ENCODE measurements around the gene EIF4EBP2. TPM values are rescaled to one million over a fixed set of nuclear protein-coding genes. Genes with fewer than 3 reads are reported as not detected.

Gene EIF4EBP2
- total RNA-seq, 1 donor from 2014 or later: 75.3 TPM

GRCh38 chr10:70378122-70378521 is 25.8 kb upstream of the EIF4EBP2 start:
- DNase-seq (ENCODE audit: low read depth): peak; percentile 57

DNA sequence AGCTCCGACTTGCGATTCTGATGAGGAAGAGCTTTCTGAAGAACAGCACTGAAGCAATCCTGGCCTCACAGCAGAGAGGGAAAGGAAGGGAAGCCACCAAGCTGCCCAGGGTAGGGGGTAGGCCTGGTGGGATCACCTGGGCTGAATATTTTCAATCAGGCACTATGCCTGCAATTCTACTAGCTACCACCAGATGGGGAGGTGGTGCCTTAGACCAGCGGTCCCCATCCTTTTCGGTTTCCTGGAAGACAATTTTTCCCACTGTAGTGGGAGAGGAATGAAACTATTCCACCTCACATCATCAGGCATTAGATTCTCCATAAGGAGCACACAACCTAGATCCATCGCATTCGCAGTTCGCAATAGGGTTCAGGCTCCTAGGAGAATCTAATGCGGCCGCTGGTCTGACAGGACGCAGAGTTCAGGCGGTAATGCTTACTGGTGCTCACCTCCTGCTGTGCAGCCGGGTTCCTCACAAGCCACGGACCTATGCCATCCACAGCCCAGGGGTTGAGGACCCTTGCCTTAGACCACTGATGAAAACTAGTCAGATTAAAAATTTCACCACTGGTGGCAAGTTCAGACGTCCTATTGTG is 24.3 kb upstream of the EIF4EBP2 start:
- DNase-seq (ENCODE audit: low read depth): no peak

DNA sequence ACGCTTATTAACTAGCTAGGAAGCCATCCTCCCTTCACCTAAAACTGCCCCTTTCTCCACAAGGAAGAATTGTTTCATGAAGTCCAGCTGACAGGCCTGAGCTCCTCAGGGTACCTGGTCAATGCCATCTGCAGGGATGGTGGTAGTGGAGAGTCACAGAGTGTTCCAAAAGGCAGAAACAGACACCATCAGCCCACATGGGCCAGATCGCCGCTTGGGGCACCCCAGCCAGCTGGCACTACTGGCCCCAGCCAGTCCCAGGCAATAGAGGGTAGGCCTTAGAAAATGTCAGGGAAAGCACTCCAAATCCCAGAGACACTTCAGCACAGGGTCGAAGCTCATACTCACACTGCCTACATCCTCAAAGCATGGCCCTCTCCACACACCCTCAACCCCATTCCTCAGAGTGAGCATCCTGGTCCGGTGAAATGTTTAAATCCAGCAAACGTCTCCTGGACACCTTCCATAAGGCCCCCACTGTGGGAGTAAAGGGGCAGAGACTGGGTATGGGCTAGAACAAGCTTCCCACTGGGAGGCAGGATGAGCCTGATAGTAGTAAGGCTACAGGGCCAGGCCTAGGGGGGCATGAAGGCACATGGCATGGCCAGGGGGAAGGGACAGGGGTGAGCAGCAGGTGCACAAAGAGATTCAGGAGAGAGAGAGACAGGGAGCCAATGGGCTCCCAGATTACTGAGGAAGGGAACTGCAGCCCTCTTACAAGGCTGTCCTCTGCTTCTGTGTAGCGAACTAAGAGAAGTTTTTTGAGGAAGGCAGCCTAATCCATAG is 23.4 kb upstream of the EIF4EBP2 start:
- no peak for DNase-seq (ENCODE audit: low read depth)

DNA sequence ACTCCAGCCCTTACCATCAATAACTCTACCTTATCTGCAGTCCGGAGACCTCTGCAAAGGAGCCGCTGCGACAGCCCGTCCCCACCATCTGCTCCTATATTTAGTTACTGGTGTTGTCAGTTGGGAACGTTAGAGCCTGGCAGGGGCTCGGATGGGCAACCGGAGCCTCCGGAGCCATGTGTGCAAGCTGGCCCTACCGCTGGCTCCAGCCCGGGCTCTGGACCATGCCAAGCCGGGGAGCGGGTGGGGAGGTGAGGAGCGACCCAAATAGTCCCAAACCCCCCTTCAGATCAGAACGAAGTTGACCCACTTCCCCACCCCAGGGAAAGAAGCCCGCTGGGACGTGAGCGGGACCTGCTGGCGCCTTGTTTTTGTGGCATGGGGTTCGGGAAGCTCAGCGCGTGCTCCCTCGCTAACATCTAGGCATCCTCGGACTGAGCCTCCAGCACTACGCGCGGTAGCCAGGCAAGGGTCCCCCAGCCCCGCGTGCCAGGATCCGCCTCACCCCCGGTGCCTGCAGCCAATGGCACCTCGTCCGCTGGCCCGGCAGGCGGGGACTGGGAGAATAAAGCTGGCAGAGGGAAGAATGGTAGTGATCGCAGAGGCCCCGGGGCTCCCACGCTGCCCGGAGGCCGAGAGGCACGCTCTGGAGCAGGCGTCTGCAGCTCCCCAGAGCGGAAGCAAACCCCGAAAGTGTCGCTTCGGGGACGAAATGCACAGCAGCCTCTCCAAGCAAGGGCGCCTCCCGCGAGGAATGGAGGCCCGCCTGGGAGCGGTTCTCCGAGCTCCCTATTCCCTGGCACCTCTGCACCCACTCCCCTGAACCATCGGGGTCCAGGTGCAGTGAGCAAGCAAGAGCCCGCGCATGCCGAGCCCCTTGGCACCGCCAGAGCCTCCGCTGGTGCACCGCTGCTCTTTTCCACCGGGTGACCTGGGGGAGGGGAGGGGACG is 22.2 kb upstream of the EIF4EBP2 start:
- peak; percentile 72 for DNase-seq (ENCODE audit: low read depth)

DNA sequence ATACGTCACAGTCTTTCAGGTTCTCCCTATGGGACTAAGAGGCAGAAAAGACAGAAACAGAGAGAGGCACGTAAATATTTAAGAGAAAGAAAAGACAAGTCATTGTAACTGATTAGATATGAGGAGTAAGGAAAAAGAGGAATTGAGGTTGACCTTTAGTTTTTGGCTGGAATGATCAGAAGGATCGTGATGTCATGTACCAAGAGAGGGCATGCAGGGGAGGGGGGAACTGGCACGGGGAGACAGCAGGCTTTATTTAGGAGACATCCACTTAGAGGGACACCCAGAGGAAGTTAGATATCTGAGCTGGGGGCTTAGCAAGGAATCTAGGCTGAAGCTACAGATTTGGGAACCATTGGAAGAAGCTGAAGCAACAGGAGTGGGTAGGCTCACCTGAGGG is 12.3 kb upstream of the EIF4EBP2 start:
- DNase-seq (ENCODE audit: low read depth): no peak

DNA sequence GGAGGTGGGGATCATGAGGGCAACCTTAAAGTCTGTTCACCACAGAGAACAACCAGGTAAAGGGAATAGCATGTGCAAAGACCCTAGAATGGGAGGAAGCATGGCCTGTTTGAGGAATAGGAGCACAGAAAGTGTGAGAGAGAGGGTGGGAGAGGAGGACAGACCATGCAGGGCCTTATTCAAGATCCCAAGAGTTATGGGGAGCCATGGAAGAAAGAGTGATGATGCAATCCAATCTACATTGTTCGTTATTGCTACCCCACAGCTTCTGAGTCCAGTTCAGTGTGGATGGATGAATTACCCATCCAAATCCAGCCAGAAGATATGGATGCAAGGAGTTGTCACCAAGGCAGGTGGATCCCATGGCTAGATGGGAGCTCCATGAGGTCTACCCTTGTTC is 7.8 kb upstream of the EIF4EBP2 start:
- no peak for DNase-seq (ENCODE audit: low read depth)

DNA sequence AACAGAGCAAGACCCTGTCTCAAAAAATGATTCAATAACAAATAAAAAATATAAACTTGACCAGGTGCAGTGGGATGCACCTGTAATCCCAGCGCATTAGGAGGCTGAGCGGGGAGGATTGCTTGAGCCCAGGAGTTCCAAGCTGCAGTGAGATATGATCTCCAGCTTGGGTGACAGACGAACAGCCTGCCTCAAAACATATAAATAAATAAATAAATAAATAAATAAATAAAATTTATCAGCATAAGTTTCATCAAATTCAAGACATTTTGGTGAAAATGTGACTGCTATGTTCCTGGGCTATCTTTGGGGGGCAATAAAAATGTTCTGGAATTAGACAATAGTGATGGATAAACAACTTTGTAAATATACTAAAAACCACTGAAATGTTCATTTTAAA is 4.8 kb upstream of the EIF4EBP2 start:
- no peak for DNase-seq (ENCODE audit: low read depth)

GRCh38 chr10:70403483-70404035 is 386 bp upstream of the EIF4EBP2 start:
- no peak for DNase-seq (ENCODE audit: low read depth)

DNA sequence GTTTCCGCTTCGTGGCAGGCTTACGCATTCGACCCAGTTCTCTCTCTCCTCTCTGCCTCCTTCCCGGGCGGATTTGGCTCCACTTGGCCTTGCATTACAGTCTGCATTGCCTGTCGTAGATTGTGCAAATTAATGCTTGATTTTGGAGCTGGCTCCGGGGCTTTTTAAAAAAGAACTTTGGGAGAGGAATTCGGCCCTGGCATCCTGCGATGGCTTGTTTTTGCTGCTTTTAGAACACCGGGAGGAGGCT is 767 bp downstream of the EIF4EBP2 start:
- DNase-seq (ENCODE audit: low read depth): peak; percentile 39

DNA sequence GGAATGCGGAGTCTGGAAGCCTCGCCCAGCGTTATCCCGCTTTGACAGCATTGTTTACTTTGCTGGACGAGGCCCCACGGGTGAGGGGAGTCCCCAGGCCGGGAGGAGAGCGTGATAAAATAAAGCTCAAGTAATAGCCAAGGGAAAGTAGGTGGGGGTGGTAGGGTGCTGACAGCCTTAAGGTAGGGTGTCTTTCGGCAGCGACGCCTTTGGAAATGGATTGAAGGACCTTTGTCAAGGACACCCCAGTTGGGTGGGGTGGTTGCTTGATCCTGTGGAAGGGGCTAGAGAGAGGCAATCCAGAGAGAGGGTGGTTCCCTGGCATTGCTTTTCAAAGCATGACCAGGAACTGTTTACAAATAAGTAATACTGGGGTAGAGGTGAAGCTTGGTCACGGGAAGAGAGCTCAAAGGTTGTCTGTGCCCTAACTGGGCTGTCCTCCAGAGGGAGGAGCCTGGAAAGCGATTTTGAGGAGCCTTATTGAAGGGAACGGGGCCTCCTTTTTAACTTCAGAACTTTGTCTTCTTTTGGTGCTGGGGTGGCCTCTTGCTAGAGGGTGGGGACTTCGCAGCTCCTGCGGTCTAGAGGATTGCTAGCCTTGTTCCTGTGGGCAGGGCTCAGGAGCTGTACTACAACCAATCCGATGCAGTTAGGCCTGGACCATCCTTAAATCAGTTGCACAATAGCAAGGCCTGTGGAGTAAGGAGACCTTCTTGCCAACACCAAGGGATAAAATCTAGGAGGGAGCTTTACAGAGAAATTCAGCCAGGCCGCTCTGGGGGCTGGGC is 1.3 kb downstream of the EIF4EBP2 start:
- DNase-seq (ENCODE audit: low read depth): peak; percentile 90

DNA sequence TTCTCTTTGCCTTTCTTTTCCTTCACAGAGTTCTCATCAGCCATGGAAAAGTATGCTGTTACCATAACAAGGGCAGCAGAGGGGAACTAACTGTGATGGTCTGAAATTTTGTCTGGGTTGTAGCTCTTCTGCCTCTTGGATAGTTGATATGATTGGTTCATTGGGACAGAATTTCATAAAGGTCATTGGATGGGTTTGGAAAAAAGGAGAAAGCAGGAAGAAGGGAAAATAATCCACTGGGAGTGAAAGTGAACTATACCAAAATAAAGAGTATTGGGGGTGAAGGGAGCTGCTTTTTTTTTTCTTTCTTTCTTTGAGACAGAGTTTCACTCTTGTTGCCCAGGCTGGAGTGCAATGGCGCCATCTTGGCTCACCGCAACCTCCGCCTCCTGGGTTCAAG is 5.8 kb downstream of the EIF4EBP2 start:
- no peak for DNase-seq (ENCODE audit: low read depth)

GRCh38 chr10:70410608-70411007 is 6.7 kb downstream of the EIF4EBP2 start:
- DNase-seq (ENCODE audit: low read depth): no peak

DNA sequence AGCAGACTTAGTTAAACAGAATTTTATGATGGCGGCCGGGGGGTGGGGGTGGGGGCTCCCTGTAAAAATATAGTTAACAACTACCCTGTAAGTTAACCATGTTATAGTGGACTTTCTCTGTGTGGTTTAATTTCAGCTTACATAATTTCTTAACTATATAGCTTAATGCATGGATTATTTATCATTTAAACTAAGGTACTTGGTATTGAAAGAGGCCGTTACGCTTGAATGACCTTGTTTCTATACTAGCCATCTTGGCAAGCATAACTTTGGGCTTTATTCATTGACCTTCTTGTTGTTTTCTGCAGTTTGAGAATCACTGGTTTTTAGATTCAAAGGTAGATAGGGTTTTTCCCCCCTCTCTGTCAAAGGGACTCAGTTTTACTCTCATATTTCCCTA is 8.4 kb downstream of the EIF4EBP2 start:
- no peak for DNase-seq (ENCODE audit: low read depth)

GRCh38 chr10:70417568-70417967 is 13.6 kb downstream of the EIF4EBP2 start:
- no peak for DNase-seq (ENCODE audit: low read depth)

DNA sequence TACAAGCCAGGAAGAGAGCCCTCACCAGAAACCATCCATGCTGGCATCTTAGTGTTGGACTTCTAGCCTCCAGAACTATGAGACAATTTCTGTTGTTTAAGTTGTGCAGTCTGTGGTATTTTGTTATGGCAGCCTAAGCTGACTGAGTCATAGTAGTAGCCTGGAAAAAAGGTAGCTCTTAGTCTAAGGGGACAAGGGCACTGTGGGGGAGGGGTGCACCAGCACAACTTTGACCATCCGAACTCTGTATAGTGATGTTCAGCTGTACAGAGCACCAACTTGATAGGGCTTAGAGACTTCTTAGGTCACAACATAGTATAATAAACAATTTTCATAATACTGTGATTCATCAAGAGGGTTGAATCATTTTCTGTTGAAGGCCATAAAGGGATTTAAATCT is 14.3 kb downstream of the EIF4EBP2 start:
- DNase-seq (ENCODE audit: low read depth): no peak

DNA sequence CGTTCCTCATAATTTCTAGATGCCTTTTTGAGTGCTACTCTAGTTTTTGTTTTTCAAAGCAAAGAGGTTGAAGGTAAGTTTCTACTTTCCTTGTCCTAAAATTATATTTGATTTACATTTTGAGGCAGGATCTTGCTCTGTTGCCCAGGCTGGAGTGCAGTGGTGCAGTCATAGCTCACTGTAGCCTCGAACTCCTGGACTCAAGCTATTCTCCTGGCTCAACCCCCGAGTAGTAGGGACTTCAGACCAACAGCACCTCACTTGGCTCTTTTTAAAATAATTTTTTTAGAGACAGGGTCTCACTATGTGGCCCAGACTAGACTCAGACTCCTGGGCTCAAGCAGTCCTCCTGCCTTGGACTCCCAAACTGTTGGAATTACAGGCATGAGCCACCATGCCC is 14.8 kb downstream of the EIF4EBP2 start:
- DNase-seq (ENCODE audit: low read depth): no peak

DNA sequence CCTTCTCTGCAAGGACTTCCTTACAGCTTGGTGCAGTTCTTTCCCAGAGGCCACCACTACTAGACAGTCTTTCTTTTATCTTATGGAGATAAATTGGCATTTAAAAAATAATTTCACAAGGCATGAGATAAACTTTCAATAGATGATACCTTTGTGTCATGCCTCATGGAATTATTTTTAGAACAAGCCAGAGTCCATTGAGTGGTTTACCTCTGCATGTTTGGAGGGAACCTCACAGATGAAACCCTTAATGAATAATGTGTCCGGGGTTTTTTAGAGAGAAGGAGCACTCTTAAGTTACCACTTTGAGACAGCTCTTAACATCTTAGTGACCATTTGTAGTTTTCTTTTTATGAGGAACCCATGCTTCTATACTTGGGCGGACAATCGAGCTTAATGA is 20.4 kb downstream of the EIF4EBP2 start:
- DNase-seq (ENCODE audit: low read depth): peak; percentile 64

DNA sequence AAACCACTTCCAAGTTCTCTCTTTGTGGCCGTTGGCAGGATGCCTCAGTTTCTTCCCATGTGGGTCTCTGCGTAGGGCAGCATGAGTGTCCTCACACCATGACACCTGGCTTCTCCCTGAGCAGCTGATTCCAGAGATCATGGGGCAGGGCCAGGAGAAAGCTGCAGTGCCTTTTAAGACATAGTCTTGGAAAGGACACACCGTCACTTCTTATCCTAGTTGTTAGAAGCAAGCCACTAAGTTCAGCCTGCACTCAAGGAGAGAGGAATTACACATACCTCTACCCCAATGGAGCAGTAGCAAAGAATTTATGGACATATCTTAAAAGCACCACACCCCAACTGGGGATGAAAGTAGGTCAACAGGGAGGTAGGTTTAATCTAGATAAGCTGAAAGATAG is 21.2 kb downstream of the EIF4EBP2 start:
- peak; percentile 88 for DNase-seq (ENCODE audit: low read depth)

DNA sequence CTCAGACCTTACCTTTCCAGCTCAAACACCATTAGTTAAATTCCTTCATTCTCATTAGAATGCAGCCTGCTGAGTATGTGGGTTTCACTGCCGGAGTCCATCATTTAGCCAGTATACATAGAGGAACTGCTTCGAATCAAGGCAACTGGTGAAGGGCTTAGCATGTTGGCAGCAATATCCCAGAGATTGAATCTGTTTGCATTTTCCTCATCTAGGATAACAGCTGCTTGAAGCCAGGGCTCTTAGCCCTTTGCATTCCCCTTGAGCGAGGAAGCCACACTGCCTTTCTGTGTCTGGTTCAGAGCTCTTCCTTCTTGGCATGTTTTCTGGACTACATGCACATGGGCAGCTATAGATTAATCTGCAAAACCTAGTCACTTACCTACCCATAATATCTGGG is 22.9 kb downstream of the EIF4EBP2 start:
- DNase-seq (ENCODE audit: low read depth): peak; percentile 64

DNA sequence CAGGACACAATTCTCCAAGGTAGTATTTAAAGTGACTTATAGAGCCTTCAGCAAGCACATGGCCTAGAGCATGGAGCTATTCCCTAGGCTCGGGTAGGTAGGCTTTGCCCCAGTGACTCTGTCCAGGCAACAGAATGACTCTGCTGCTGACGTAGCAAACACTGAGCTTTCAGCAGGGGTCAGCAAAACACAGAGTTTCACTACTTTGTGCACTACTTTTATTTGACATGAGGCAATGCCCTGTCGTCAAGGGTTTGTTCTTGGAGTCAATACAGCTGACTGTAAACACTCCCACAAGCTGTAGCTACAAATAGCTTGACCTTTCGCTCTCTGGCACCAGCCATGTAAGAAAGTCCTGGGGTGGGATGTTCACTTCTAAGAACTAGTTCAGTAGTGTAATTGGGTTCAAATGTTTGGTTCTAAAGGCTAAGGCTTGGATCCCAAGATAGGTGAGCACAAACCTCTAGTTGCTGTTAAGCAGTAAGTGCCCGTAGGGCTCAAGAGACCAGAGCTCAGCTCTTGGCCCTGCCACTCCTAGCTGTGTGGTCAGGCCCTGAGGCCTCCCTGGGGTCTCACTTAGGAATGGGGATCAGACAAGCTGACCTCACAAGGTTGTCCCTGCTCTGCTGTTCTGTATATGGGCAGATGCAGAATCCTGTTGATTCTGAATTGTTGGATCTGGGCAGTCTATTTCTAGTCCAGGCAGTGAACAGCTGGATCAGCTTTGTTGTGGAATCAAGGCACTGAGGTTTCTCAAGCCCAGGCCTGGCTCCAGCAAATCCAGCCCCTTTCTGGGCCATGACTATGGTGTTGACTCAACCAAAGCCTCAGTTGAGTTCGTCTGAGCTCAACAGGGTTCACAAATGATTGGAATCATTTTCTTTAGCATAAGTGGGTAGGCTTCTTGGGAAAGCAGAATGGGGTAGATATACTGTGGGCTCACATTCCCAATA is 26.8 kb downstream of the EIF4EBP2 start:
- DNase-seq (ENCODE audit: low read depth): peak; percentile 79

Data from myocyte (in vitro differentiated cells).